Cardiac septum (tissue), 1 donor: Measurements from ENCODE around the gene SESN3. TPM values are rescaled to one million over a fixed set of nuclear protein-coding genes. Genes with fewer than 3 reads are reported as not detected.
"Not testable (repeated sequence)": the region's sequence is repeated elsewhere in the genome, so short reads cannot be mapped to it uniquely, and the experiment has no call there.

Experiments
- DNase-seq: peaks from one replicate; pipeline ENCODE4 v3.0.0-alpha.2; 2020; ENCODE audit warnings: low spot score
- intact Hi-C: fragments of 100-400 bp; cut with DNase I; formaldehyde crosslinking; loops from one replicate; pipeline ENCODE4 v1.14.0; 2022
- total RNA-seq: library from RNA; stranded (reverse); fragmentation: NEBNext Ultra II Directional; extraction: Animal tissue kit (Norgen Biotek cat#: 25700); gene quantifications from one replicate; pipeline ENCODE4 v1.2.1, GENCODE V29; 2021
- donor health status: DM: no; HTN: no; CAD: no.

Gene SESN3
- total RNA-seq, 1 donor from 2014 or later, result 10.6 TPM

DNA sequence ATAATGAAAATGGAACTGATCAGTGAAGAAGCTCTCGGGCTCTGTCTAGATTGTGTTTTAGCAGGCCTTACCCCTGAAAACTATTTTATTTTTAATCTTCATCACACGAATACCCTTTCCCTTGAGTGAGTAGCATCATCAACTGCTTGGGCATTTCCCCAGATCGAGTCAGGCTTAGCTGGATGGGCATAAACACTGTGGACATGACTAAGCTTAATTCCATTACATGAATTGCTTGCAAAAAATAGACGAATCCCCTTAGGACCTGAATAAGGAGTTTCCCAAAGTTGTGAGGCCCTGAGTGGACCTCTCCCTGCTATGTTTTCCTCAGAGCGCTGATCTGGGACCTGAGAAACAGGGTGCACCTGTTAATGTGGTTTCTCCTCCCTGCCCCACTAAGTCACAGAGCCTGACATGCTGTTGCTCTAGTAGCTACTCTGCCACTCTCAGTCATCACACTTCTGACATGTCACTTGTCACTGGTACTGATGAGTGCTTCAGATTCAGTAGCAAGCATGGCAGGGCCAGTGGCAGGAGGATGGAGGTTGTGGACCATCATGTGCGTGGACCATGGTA lies 87.8 kb downstream of the SESN3 start:
- intact Hi-C loops, result loop anchor here (10.0 kb wide), 1 partner anchor 168 kb away; the partner anchor contains the start of genes CWC15 and KDM4D

GRCh38 chr11:95142431-95142830 lies 88.6 kb downstream of the SESN3 start:
- intact Hi-C loops, result loop anchor here (10.0 kb wide), 1 partner anchor 168 kb away; the partner anchor contains the start of genes CWC15 and KDM4D

More for the DNA sequence above, 87.8 kb downstream of the SESN3 start:
- no peak for DNase-seq

DNA sequence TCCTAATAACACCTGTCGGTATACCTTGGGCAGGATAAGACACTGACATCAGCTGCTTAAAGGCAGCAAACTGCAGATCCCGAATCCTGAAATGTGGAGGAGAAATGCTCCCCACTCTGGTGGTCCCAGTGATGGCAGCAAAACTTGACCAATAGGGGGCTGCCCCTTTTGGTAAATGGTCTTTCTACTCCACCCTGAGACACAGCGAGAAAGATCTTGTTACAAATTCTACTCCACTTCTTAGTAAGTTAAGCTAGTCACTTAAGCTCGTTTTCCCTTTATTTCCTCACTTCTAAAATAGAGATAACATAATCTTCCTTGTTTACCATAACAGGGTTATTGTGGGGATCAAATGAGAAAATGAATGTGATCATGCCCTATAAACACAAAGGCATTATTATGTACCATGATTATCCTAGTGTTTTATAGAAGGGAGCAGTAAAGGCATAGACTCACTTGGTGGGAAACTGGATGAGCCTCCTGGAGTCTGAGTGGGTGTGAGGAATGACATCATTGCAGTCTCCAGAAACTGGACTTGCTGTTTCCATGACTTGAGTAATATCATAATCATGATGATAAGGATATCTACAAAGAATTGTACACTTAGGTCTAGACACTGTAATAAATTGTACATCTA lies 90.5 kb downstream of the SESN3 start:
- intact Hi-C loops, result loop anchor here (10.0 kb wide), 1 partner anchor 166 kb away; the partner anchor contains the start of genes CWC15 and KDM4D
- no peak for DNase-seq

More at GRCh38 chr11:95142431-95142830, 88.6 kb downstream of the SESN3 start:
- no peak for DNase-seq

- DNase-seq, result no peak
- intact Hi-C loops, result loop anchor here (10.0 kb wide), 1 partner anchor 514 kb away; no protein-coding TSS in a partner anchor
These were observed 92.6 kb downstream of the SESN3 start for GRCh38 chr11:95138448-95138847.

GRCh38 chr11:95137299-95137698 lies 93.7 kb downstream of the SESN3 start:
- DNase-seq, result no peak
- intact Hi-C loops, result loop anchor here (10.0 kb wide), 1 partner anchor 512 kb away; no protein-coding TSS in a partner anchor

GRCh38 chr11:95136747-95137146 lies 94.3 kb downstream of the SESN3 start:
- intact Hi-C loops, result loop anchor here (10.0 kb wide), 1 partner anchor 512 kb away; no protein-coding TSS in a partner anchor

DNA sequence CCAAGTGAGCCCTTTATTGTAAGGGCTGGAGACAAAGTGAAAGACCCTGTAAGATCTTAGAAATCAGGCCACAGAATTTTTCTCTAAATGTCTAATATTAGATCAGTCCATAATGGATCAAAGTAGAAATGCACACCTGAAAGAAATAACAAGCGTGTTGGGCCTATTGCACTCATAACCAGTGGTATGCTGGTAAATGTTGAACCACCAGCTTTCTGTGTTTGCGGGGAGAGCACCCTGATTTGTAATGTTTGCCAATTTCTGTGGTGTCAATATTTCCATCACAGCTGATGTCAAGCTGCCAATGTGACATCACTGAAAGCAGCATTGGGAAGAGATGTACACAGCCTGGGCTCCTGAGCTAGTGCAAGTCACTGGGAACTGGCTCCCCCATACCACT lies 95.1 kb downstream of the SESN3 start:
- no peak for DNase-seq
- intact Hi-C loops, result loop anchor here (10.0 kb wide), 1 partner anchor 511 kb away; no protein-coding TSS in a partner anchor

More at GRCh38 chr11:95136747-95137146, 94.3 kb downstream of the SESN3 start:
- DNase-seq, result not testable (repeated sequence)

- no peak for DNase-seq
- intact Hi-C loops, result loop anchor here (10.0 kb wide), 1 partner anchor 510 kb away; no protein-coding TSS in a partner anchor
These were observed 95.8 kb downstream of the SESN3 start for GRCh38 chr11:95135155-95135554.

- DNase-seq, result no peak
- intact Hi-C loops, result loop anchor here (10.0 kb wide), 1 partner anchor 510 kb away; no protein-coding TSS in a partner anchor
These were observed 96.5 kb downstream of the SESN3 start for GRCh38 chr11:95134491-95134890.

DNA sequence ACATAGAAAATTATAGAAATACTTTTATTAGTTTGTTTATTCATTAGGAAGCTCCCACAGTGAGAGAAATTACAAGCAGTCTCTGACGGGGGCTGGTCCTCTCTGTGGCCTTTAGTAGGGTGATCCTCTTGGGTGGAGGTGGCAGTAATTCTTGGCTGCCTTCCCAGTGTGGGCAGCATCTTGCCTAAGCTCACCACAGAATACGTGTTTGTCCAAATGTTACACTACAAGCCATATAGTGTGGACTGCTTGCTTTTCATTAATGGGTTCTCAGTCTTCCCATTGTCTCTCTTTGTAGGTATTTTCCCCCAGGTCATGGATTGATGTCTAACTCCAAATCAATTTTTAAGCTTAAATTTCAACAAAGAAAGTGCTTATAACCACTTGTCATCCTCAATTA lies 98.0 kb downstream of the SESN3 start:
- DNase-seq, result no peak
- intact Hi-C loops, result loop anchor here (10.0 kb wide), 1 partner anchor 508 kb away; no protein-coding TSS in a partner anchor

DNA sequence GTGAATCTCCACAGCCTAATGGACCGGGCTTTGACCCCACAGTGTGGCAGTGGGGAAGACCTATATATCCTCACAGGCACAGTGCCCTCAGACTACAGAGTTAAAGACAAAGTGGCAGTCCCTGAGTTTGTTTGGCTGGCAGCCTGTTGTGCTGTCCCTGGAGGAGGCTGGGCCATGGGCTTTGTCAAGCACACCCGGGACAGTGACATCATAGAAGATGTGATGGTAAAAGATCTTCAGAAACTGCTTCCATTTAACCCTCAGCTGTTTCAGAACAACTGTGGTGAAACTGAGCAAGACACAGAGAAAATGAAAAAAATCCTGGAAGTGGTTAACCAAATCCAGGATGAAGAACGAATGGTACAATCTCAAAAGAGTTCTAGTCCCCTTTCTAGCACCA lies 102.4 kb downstream of the SESN3 start:
- intact Hi-C loops, result no loop called here
- DNase-seq, result no peak

GRCh38 chr11:95123556-95123955 lies 107.4 kb downstream of the SESN3 start:
- DNase-seq, result no peak
- intact Hi-C loops, result no loop called here

GRCh38 chr11:95121698-95122097 lies 109.3 kb downstream of the SESN3 start:
- no peak for DNase-seq
- intact Hi-C loops, result no loop called here

- intact Hi-C loops, result no loop called here
- no peak for DNase-seq
These were observed 111.5 kb downstream of the SESN3 start for GRCh38 chr11:95119361-95120060.

GRCh38 chr11:95115597-95115996 lies 115.4 kb downstream of the SESN3 start:
- no peak for DNase-seq
- intact Hi-C loops, result no loop called here

Other genes starting within 250 kb of the SESN3 start
- not detected for gene KDM4E, start 205.9 kb downstream of the SESN3 start, total RNA-seq
- not detected for gene KDM4F, start 181.8 kb downstream of the SESN3 start, total RNA-seq
- gene SRSF8, start 164.3 kb downstream of the SESN3 start, total RNA-seq, result 25.1 TPM
- 13.3 TPM for gene ENDOD1, start 141.4 kb downstream of the SESN3 start, total RNA-seq